CD4-positive, alpha-beta T cell treated with Interleukin-17A for 1 hour (primary cell): ENCODE results near the gene GDF10.

Experiments
- DNase-seq: peaks from one replicate; pipeline ENCODE4 v3.0.0-alpha.2; 2020

GDF10 gene

GRCh38 chr10:47299611-47300428, at the start of gene GDF10:
Gene GDF10 (plus strand): TSS chr10:47300197. CDS start chr10:47300652, 455 bp downstream.
- no peak for DNase-seq

GRCh38 chr10:47252093-47252780, 47.8 kb upstream of the GDF10 start:
- no peak for DNase-seq

GRCh38 chr10:47253030-47253637, 46.9 kb upstream of the GDF10 start:
- no peak for DNase-seq

GRCh38 chr10:47253651-47254375, 46.2 kb upstream of the GDF10 start:
- no peak for DNase-seq

GRCh38 chr10:47254611-47255010, 45.4 kb upstream of the GDF10 start:
- DNase-seq: no peak

GRCh38 chr10:47255033-47255813, 44.8 kb upstream of the GDF10 start:
- no peak for DNase-seq

GRCh38 chr10:47255866-47256265, 44.1 kb upstream of the GDF10 start:
- DNase-seq: no peak

- DNase-seq: peak; percentile 28
Observed at GRCh38 chr10:47256751-47257336, 43.2 kb upstream of the GDF10 start.

GRCh38 chr10:47257396-47258120, 42.4 kb upstream of the GDF10 start:
- peak; percentile 67 for DNase-seq

- no peak for DNase-seq
Observed at GRCh38 chr10:47258921-47259320, 41.1 kb upstream of the GDF10 start.

GRCh38 chr10:47259466-47259865, 40.5 kb upstream of the GDF10 start:
- DNase-seq: no peak

- peak; percentile 18 for DNase-seq
Observed at GRCh38 chr10:47260505-47261111, 39.4 kb upstream of the GDF10 start.

- peak; percentile 50 for DNase-seq
Observed at GRCh38 chr10:47261121-47261520, 38.9 kb upstream of the GDF10 start.

GRCh38 chr10:47261556-47261955, 38.4 kb upstream of the GDF10 start:
- DNase-seq: no peak

- no peak for DNase-seq
Observed at GRCh38 chr10:47262606-47263533, 37.1 kb upstream of the GDF10 start.

GRCh38 chr10:47264797-47265281, 35.2 kb upstream of the GDF10 start:
- DNase-seq: peak; percentile 58

- no peak for DNase-seq
Observed at GRCh38 chr10:47266602-47267001, 33.4 kb upstream of the GDF10 start.

- DNase-seq: no peak
Observed at GRCh38 chr10:47268696-47269095, 31.3 kb upstream of the GDF10 start.

- no peak for DNase-seq
Observed at GRCh38 chr10:47269294-47269693, 30.7 kb upstream of the GDF10 start.
